PFSK-1 (cell line): ENCODE results near the gene KCNJ6.

Experiments used
- FOXP2 ChIP-seq: optimal IDR thresholded peaks from 2 replicates; pipeline ENCODE3; 2011; ENCODE audit warnings: borderline replicate concordance, control low read depth, inconsistent platforms; ENCODE audit not compliant: insufficient read depth; ENCODE audit errors: extremely low read length, extremely low read depth
- POLR2AphosphoS5 ChIP-seq: IDR thresholded peaks from 2 replicates; pipeline ENCODE4 v1.6.1; 2012; ENCODE audit warnings: low read depth, mild to moderate bottlenecking, control low read depth, low read length, moderate library complexity
- SIN3A ChIP-seq: IDR thresholded peaks from 2 replicates; pipeline ENCODE4 v1.6.1; 2012; ENCODE audit warnings: mild to moderate bottlenecking, low read length, moderate library complexity, borderline replicate concordance; ENCODE audit not compliant: insufficient read depth
- TAF1 ChIP-seq: IDR thresholded peaks from 2 replicates; pipeline ENCODE4 v1.6.1; 2012; ENCODE audit warnings: low read length, control low read depth, borderline replicate concordance; ENCODE audit not compliant: insufficient read depth
- TF ChIP-seq, protein P1 (sequence below), 2 experiments: IDR thresholded peaks; 2 replicates each; pipeline versions ENCODE4 v1.6.1 to v1.8.0; 2011 to 2012; ENCODE audit warnings: low read depth in 2 of 2, low read length in 2 of 2, control low read depth in 1 of 2, inconsistent platforms in 1 of 2, mild to moderate bottlenecking in 1 of 2, moderate library complexity in 1 of 2; ENCODE audit not compliant: insufficient read depth in 1 of 2

The KCNJ6 gene

DNA sequence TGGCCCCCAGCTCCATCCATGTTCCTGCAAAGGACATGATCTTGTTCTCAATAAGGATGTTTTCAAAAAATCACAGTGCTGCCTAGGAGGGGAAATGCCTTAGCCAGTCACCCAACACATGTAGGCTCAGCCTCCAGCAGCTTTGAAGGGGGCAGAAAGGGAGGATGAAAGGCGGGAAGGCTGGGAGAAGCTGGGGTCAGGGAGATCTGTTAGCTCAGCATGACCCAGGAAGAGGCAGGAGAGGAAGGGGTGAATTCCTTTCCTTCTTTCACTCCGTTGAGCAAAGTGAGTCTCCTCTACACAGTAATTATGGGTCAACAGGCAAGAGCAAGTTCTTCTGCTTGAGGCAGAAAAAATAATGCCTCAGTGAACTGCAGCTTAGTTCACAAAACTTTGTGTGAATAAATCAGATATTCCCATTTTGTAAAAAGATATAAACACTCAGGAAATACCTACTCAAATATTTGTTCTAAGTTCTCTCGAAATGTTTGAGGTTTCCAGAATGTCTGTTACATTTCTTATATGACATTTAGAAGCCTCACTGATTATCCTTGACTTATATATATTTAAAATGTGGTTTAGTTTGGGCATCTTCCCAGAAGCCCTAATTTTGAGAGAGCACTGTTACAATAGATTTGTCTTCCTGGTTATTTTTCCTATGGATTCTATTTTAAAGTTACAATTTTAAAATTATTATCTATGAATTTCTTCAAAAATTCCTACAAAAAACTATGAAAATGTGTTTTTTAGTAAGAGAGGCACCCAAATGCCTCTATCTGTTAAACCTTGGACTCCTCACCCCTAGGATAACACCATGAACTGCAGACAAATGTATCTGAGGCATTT is 116.8 kb downstream of the KCNJ6 start:
- no peak for TF ChIP-seq POLR2AphosphoS5
- TF ChIP-seq, protein P1, sequence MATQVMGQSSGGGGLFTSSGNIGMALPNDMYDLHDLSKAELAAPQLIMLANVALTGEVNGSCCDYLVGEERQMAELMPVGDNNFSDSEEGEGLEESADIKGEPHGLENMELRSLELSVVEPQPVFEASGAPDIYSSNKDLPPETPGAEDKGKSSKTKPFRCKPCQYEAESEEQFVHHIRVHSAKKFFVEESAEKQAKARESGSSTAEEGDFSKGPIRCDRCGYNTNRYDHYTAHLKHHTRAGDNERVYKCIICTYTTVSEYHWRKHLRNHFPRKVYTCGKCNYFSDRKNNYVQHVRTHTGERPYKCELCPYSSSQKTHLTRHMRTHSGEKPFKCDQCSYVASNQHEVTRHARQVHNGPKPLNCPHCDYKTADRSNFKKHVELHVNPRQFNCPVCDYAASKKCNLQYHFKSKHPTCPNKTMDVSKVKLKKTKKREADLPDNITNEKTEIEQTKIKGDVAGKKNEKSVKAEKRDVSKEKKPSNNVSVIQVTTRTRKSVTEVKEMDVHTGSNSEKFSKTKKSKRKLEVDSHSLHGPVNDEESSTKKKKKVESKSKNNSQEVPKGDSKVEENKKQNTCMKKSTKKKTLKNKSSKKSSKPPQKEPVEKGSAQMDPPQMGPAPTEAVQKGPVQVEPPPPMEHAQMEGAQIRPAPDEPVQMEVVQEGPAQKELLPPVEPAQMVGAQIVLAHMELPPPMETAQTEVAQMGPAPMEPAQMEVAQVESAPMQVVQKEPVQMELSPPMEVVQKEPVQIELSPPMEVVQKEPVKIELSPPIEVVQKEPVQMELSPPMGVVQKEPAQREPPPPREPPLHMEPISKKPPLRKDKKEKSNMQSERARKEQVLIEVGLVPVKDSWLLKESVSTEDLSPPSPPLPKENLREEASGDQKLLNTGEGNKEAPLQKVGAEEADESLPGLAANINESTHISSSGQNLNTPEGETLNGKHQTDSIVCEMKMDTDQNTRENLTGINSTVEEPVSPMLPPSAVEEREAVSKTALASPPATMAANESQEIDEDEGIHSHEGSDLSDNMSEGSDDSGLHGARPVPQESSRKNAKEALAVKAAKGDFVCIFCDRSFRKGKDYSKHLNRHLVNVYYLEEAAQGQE (IDR thresholded peaks at IDR 0.05; ENCODE audit: insufficient read depth in 1 of 2, low read depth in 2 of 2, low read length in 2 of 2): no peak

DNA sequence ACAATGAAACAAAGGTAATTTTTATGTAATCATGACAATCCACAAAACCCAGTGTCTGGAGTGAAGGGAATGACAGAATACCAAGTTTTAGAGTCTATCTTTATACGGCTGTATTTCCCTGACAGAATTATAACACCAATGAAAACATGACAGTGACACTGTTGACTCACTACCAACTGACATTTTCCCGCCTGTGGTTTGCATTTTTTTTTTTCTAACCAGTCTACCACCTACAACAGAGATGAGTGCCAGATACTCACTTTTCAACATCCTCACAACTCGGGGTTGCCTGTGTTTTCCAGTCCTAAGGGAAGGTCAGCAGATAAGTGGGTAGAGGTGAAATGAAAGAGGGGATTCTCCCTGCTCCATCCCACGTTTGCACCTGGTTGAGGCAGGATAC is 118.9 kb downstream of the KCNJ6 start:
- no peak for TF ChIP-seq TAF1
- TF ChIP-seq POLR2AphosphoS5: no peak
- TF ChIP-seq, protein P1 (IDR thresholded peaks at IDR 0.05; ENCODE audit: insufficient read depth in 1 of 2, low read depth in 2 of 2, low read length in 2 of 2): no peak
- TF ChIP-seq SIN3A: no peak
- no peak for TF ChIP-seq FOXP2

DNA sequence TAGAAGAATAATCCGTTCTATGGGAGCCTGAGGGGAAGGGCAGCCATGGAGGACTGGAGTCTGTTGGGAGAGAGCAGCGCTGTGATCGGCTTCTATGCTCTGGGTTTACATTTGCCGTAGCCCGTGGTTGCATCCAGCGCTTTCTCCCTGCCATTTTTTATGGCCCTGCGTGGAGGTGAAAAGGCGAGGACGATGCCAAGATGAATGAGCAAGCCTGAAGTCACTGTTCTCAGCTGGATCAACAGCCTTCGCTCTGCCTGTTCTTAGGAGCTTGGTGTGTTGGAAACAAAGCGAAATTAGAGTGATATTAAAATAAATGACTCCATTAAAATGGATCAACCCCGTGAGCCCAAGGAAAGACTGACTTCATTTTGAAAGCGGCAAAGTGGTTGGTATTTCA is 120.2 kb downstream of the KCNJ6 start:
- TF ChIP-seq FOXP2 (no peak), TAF1 (no peak), SIN3A (no peak), POLR2AphosphoS5 (no peak)
- TF ChIP-seq, protein P1 (IDR thresholded peaks at IDR 0.05; ENCODE audit: insufficient read depth in 1 of 2, low read depth in 2 of 2, low read length in 2 of 2): no peak

DNA sequence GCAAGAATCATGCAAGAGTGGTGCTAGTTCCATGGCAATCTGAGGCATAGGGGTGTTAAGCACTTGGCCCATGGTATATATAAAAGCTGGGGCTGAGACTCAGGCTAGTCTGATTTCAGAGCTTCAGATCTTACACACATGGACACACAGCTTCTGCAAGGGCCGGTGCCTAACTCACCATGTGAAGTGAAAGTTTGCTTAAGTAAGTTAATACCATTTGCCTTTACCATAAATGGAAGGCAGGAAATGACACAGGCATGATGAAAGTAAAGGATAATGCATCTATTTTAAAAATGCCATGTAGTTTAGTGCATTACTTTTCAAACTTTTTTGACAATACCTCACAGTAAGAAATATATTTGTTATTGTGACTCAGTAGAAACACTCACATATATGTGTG is 122.6 kb downstream of the KCNJ6 start:
- no peak for TF ChIP-seq TAF1
- no peak for TF ChIP-seq SIN3A
- no peak for TF ChIP-seq FOXP2
- TF ChIP-seq, protein P1 (IDR thresholded peaks at IDR 0.05; ENCODE audit: insufficient read depth in 1 of 2, low read depth in 2 of 2, low read length in 2 of 2): no peak

DNA sequence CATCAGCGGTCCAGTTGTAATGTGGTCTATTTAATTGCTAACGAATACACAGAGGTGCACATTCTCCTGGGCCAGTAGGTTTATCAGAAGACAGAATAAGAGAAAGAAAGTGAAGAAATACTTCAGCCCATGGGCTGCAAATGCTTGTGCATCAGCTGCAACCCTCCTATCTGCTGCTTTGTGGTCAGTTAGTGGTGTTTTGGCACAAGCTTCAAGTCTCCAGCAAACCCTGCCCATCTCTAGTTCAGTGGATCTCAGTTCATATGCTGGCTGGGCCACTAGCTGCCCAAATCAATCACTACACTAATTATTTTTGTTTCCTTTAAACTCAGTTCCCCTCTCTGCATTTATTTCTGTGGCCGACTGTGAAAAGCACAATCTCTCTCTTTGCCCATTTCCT is 124.2 kb downstream of the KCNJ6 start:
- TF ChIP-seq, protein P1 (IDR thresholded peaks at IDR 0.05; ENCODE audit: insufficient read depth in 1 of 2, low read depth in 2 of 2, low read length in 2 of 2): no peak
